Upper lobe of right lung (tissue), 1 donor: ENCODE data around the gene PPP2R5C. TPM values are rescaled to one million over a fixed set of nuclear protein-coding genes. Genes with fewer than 3 reads are reported as not detected.
A peak's percentile ranks its signal among the peaks of the same experiment; 100 is the strongest.

ENCODE experiments used
- ATAC-seq: fragments of 200-7000 bp; cut with Tn5 transposase; one replicate; pipeline ENCODE4 v1.9.1; 2020; ENCODE audit warnings: mild to moderate bottlenecking, moderate library complexity
- DNase-seq: peaks from one replicate; pipeline ENCODE4 v3.0.0-alpha.2; 2020
- H3K27ac ChIP-seq: fragments of 200-600 bp; one replicate; pipeline ENCODE4 v1.8.0; 2022
- H3K27me3 ChIP-seq: fragments of 200-600 bp; one replicate; pipeline ENCODE4 v1.8.0; 2022; ENCODE audit warnings: mild to moderate bottlenecking
- H3K36me3 ChIP-seq: fragments of 200-600 bp; one replicate; pipeline ENCODE4 v1.8.0; 2022
- H3K4me1 ChIP-seq: fragments of 200-600 bp; one replicate; pipeline ENCODE4 v1.8.0; 2022
- H3K4me3 ChIP-seq: fragments of 200-600 bp; one replicate; pipeline ENCODE4 v1.8.0; 2022; ENCODE audit warnings: mild to moderate bottlenecking
- H3K9me3 ChIP-seq: fragments of 200-600 bp; one replicate; pipeline ENCODE4 v1.8.0; 2022
- CTCF ChIP-seq: fragments of 200-600 bp; IDR thresholded peaks from one replicate; pipeline ENCODE4 v1.8.0; 2022; ENCODE audit warnings: antibody characterized with exemption
- intact Hi-C: fragments of 100-400 bp; cut with DNase I; formaldehyde crosslinking; loops from one replicate; pipeline ENCODE4 v1.11.0; 2022
- total RNA-seq: library from RNA; stranded (reverse); fragmentation: NEBNext Ultra II Directional; extraction: Animal tissue kit (Norgen Biotek cat#: 25700); gene quantifications from one replicate; pipeline ENCODE4 v1.2.1, GENCODE V29; 2021
- donor health status: DM: no; HTN: yes; CAD: no; lungs with severe emphysema.

PPP2R5C gene
- total RNA-seq, 1 donor from 2014 or later, result 165 TPM

- Histone ChIP-seq H3K9me3 (no peaks in the 10 kb centered on the region), H3K4me3 (peak overlapping the region; percentile 75), H3K27me3 (no peaks in the 10 kb centered on the region), H3K27ac (peak overlapping the region; percentile 71), H3K4me1 (peaks cover 12% of the 10 kb centered on the region), H3K36me3 (peaks cover 17% of the 10 kb centered on the region)
- DNase-seq, result peak; percentile 82
- no peak for ATAC-seq
- TF ChIP-seq CTCF, result no peak
- intact Hi-C loops, result no loop called here
These were observed 496 bp downstream of the PPP2R5C start for GRCh38 chr14:101761881-101762529.

DNA sequence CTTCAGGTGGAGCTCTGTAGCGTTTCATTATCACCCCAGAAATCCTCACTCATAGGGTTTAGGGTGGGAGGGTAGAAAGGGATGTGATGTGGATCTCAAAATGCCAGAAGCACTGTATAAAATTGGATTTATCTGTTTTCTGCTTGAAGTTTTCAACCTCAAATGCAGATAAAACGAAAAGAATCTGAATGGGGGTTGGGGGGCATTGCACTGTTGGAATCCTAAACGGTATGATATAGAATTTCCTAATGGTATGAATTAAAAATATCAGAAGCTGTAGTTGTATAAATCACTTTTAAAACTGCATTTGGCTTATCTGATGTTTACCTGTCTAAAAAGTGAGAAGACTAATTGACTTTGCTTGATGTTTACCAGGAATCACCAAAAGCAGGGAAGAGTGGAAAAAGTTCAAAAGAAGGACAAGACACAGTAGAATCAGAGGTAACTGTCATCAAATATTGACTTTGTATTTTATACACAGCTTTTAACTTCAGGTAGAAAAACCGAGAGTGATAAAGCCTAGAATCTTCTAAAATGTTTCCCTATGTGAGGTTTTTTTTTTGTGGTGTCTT is 1.1 kb downstream of the PPP2R5C start:
- no peaks in the 10 kb centered on the region for H3K9me3 ChIP-seq
- peaks cover 12% of the 10 kb centered on the region for H3K4me1 ChIP-seq
- H3K4me3 ChIP-seq, result peak overlapping the region; percentile 75
- ATAC-seq (no peak), DNase-seq (no peak)
- peak overlapping the region; percentile 71 for H3K27ac ChIP-seq
- intact Hi-C loops, result no loop called here
- no peaks in the 10 kb centered on the region for H3K27me3 ChIP-seq
- peaks cover 18% of the 10 kb centered on the region for H3K36me3 ChIP-seq
- no peak for TF ChIP-seq CTCF

DNA sequence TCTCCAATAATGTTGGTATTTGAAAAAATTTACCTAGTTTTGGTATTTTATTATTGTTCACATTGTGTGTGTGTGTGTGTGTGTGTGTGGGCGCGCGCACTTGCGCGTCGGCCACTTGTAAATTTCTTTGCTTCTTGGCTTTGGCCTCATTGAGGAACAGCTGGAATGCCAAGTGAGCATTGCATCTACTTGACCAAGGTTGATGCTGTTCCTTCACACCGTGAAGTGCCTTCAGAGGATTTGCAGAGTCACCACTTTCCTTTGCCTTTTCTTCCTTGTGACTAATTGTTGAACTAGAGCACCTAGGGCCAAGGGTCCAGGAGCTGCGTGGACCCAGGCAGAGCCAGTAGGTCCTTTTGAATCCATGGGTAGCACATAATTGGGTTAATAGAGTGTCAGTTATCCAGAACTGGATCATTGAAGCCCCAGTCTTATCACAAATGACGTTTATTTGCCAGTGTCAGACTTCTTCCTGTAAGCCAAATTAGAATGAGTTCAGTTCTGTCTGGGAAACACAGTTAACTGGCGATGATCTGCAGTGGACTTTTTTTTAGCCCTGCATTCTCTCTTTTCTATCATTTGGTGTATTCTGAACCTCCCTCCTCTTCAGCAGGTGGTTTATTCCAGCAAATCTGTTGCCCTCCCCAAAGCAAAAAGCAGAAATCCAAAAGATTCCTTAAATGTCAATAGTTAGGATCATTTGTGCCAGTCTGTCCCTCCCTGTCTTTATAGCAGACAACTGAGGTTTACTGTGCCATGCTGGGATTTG is 2.6 kb downstream of the PPP2R5C start:
- no peak overlapping the region for H3K4me3 ChIP-seq
- H3K36me3 ChIP-seq, result peaks cover 18% of the 10 kb centered on the region
- no peaks in the 10 kb centered on the region for H3K27me3 ChIP-seq
- peaks cover 12% of the 10 kb centered on the region for H3K4me1 ChIP-seq
- intact Hi-C loops, result no loop called here
- ATAC-seq (peak; percentile 0), DNase-seq (no peak)
- no peaks in the 10 kb centered on the region for H3K9me3 ChIP-seq
- no peak for TF ChIP-seq CTCF
- H3K27ac ChIP-seq, result peak overlapping the region; percentile 63

GRCh38 chr14:101767618-101768362 is 6.3 kb downstream of the PPP2R5C start:
- no peak for TF ChIP-seq CTCF
- no peak for DNase-seq
- intact Hi-C loops, result no loop called here

DNA sequence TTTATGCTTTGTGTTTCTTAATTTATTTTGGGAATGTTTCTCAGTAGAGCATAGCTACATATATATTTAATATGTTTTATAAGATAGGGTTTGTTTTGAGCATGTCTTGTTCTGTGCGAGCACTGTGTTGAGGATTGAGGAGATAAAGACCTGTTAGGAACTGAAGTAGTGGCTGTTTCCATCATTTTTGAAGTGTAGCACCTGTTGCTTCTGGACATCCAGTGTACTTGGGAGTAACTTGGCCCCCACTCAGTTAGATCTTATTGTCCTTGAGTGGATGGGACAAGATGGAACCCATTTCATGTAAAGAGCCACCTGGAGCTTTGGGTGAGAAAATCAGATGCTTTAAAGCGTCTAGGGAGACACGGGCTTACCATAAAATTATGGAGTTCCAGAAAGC is 8.7 kb downstream of the PPP2R5C start:
- Histone ChIP-seq H3K4me3 (no peak overlapping the region), H3K36me3 (peaks cover 17% of the 10 kb centered on the region), H3K27ac (no peak overlapping the region), H3K9me3 (no peaks in the 10 kb centered on the region), H3K27me3 (no peaks in the 10 kb centered on the region), H3K4me1 (no peaks in the 10 kb centered on the region)
- intact Hi-C loops, result no loop called here
- TF ChIP-seq CTCF, result no peak
- no peak for ATAC-seq
- no peak for DNase-seq

More at GRCh38 chr14:101767618-101768362, 6.3 kb downstream of the PPP2R5C start:
- no peak for ATAC-seq
- Histone ChIP-seq H3K9me3 (no peaks in the 10 kb centered on the region), H3K27me3 (no peaks in the 10 kb centered on the region), H3K4me3 (no peak overlapping the region), H3K27ac (no peak overlapping the region), H3K4me1 (peaks cover 8% of the 10 kb centered on the region), H3K36me3 (peaks cover 18% of the 10 kb centered on the region)
